Natural killer cell (primary cell): ENCODE results near the gene MGME1. TPM values are rescaled to one million over a fixed set of nuclear protein-coding genes. Genes with fewer than 3 reads are reported as not detected.

ENCODE experiments used
- ATAC-seq, 3 donors: fragments of 150-1000 bp in 2 of 3; fragments of 200-7000 bp in 1 of 3; cut with Tn5 transposase; 1 replicate in 1 of 3; 2 replicates in 2 of 3; pipeline ENCODE4 v1.10.0; 2021; ENCODE audit warnings: mild to moderate bottlenecking in 2 of 3, moderate library complexity in 2 of 3
- DNase-seq, 2 donors: peaks; one replicate each; pipeline versions ENCODE4 v3.0.0 to v3.0.0-alpha.2; 2013 to 2021; ENCODE audit warnings: mixed read lengths in 1 of 2
- H3K27ac ChIP-seq: one replicate; pipeline ENCODE4 v1.5.1; 2013; ENCODE audit warnings: mild to moderate bottlenecking, low read length
- H3K27me3 ChIP-seq: one replicate; pipeline ENCODE4 v1.6.1; 2013; ENCODE audit warnings: low read length; ENCODE audit not compliant: control insufficient read depth, insufficient read depth
- H3K36me3 ChIP-seq: one replicate; pipeline ENCODE4 v1.6.1; 2013; ENCODE audit warnings: low read length; ENCODE audit not compliant: control insufficient read depth, insufficient read depth
- H3K4me1 ChIP-seq: one replicate; pipeline ENCODE4 v1.6.1; 2013; ENCODE audit warnings: low read length; ENCODE audit not compliant: control insufficient read depth, insufficient read depth
- H3K4me3 ChIP-seq: one replicate; pipeline ENCODE4 v1.5.1; 2013; ENCODE audit warnings: low read length
- H3K9me3 ChIP-seq: one replicate; pipeline ENCODE4 v1.6.1; 2013; ENCODE audit warnings: low read length; ENCODE audit not compliant: control insufficient read depth, insufficient read depth
- H3K27ac Mint-ChIP-seq, 2 donors: one replicate each; pipeline ENCODE4 v1.8.0; 2022; ENCODE audit warnings: mild to moderate bottlenecking in 2 of 2, mixed read lengths in 2 of 2, moderate library complexity in 1 of 2
- H3K27me3 Mint-ChIP-seq, 2 donors: one replicate each; pipeline ENCODE4 v1.8.0; 2022; ENCODE audit warnings: low read depth in 2 of 2, mixed read lengths in 2 of 2
- H3K36me3 Mint-ChIP-seq: one replicate; pipeline ENCODE4 v1.8.0; 2022; ENCODE audit warnings: mixed read lengths
- H3K4me1 Mint-ChIP-seq, 2 donors: one replicate each; pipeline ENCODE4 v1.8.0; 2022; ENCODE audit warnings: mixed read lengths in 2 of 2
- H3K4me3 Mint-ChIP-seq: one replicate; pipeline ENCODE4 v1.8.0; 2022; ENCODE audit warnings: mild to moderate bottlenecking, moderate library complexity, mixed read lengths
- H3K9me3 Mint-ChIP-seq, 2 donors: one replicate each; pipeline ENCODE4 v1.8.0; 2022; ENCODE audit warnings: mixed read lengths in 2 of 2
- CTCF ChIP-seq: fragments of 200-600 bp; IDR thresholded peaks from one replicate; pipeline ENCODE4 v1.8.0; 2022; ENCODE audit warnings: antibody characterized with exemption
- WGBS: methylation state at CpG from one replicate; pipeline ENCODE4 v1.1.7; 2013; ENCODE audit warnings: missing lambda C conversion rate; ENCODE audit not compliant: insufficient coverage; 5-methylcytosine and 5-hydroxymethylcytosine counted together
- intact Hi-C: fragments of 100-400 bp; cut with micrococcal nuclease; formaldehyde crosslinking; loops from one replicate; pipeline ENCODE4 v1.14.2; 2022
- total RNA-seq, 4 donors: library from RNA; stranded (reverse); fragments of 120-200 nt in 1 of 4; gene quantifications; one replicate each; pipeline versions ENCODE4 v1.2.3 to v1.2.4, GENCODE V29; 2013 to 2022

The MGME1 gene
- total RNA-seq, 3 donors from 2014 or later (not counting 1 experiment from before 2014, with no cell fraction given) = 10.3 to 25.1 (median 13.0) TPM

- no peaks in the 10 kb centered on the region for H3K9me3 ChIP-seq
- H3K4me1 ChIP-seq = peaks cover 17% of the 10 kb centered on the region
- peak overlapping the region in 1 of 2 donors; percentile 76 for H3K27ac Mint-ChIP-seq
- H3K4me3 Mint-ChIP-seq = no peak overlapping the region
- DNase-seq (no peak), ATAC-seq (no peak)
- no peak for TF ChIP-seq CTCF
- 67% methylated on average over 7 of the region's 7 CpGs for WGBS
- H3K27me3 ChIP-seq = no peaks in the 10 kb centered on the region
- H3K36me3 ChIP-seq = peaks cover 28% of the 10 kb centered on the region
- H3K4me3 ChIP-seq = no peak overlapping the region
- no peaks in the 10 kb centered on the region for H3K9me3 Mint-ChIP-seq
- peak overlapping the region; percentile 6 for H3K27ac ChIP-seq
- H3K4me1 Mint-ChIP-seq = peaks cover 5 to 11% of the 10 kb centered on the region in 2 donors
- no peaks in the 10 kb centered on the region for H3K27me3 Mint-ChIP-seq
- H3K36me3 Mint-ChIP-seq = peaks cover 15% of the 10 kb centered on the region
- intact Hi-C loops = loop anchor here (1.0 to 2.0 kb wide), 3 partner anchors 29 to 434 kb away; partner anchors contain the start of genes MGME1 and SNX5
These were observed 29.1 kb upstream of the MGME1 start for GRCh38 chr20:17939622-17940223.

GRCh38 chr20:17940224-17940971 lies 28.4 kb upstream of the MGME1 start:
- H3K4me3 Mint-ChIP-seq = no peak overlapping the region
- H3K4me1 ChIP-seq = peaks cover 17% of the 10 kb centered on the region
- no peaks in the 10 kb centered on the region for H3K27me3 Mint-ChIP-seq
- no peaks in the 10 kb centered on the region for H3K9me3 Mint-ChIP-seq
- peak overlapping the region; percentile 54 to 76 for H3K27ac Mint-ChIP-seq
- no peak overlapping the region for H3K27ac ChIP-seq
- WGBS = 89% methylated on average over 6 of the region's 6 CpGs
- peaks cover 35% of the 10 kb centered on the region for H3K36me3 ChIP-seq
- no peak for ATAC-seq
- H3K27me3 ChIP-seq = no peaks in the 10 kb centered on the region
- peaks cover 5 to 11% of the 10 kb centered on the region in 2 donors for H3K4me1 Mint-ChIP-seq
- no peak for TF ChIP-seq CTCF
- H3K4me3 ChIP-seq = no peak overlapping the region
- intact Hi-C loops = no loop called here
- H3K9me3 ChIP-seq = no peaks in the 10 kb centered on the region
- no peak for DNase-seq
- H3K36me3 Mint-ChIP-seq = peaks cover 21% of the 10 kb centered on the region

GRCh38 chr20:17941087-17941825 lies 27.6 kb upstream of the MGME1 start:
- Mint-ChIP-seq H3K27ac (peak overlapping the region; percentile 54 to 76), H3K36me3 (peaks cover 23% of the 10 kb centered on the region), H3K27me3 (no peaks in the 10 kb centered on the region), H3K4me1 (peaks cover 5 to 13% of the 10 kb centered on the region in 2 donors), H3K4me3 (no peak overlapping the region), H3K9me3 (no peaks in the 10 kb centered on the region)
- Histone ChIP-seq H3K36me3 (peaks cover 44% of the 10 kb centered on the region), H3K27ac (no peak overlapping the region), H3K4me3 (no peak overlapping the region), H3K9me3 (no peaks in the 10 kb centered on the region), H3K27me3 (no peaks in the 10 kb centered on the region), H3K4me1 (peaks cover 17% of the 10 kb centered on the region)
- DNase-seq = no peak
- WGBS = 97% methylated on average over 9 of the region's 10 CpGs
- no peak for ATAC-seq
- no peak for TF ChIP-seq CTCF
- intact Hi-C loops = no loop called here
